NB4 (cell line): ENCODE results near the gene CELA2B.

Source experiments
- DNase-seq: peaks from one replicate; pipeline ENCODE4 v3.0.0; 2010; ENCODE audit warnings: low read depth
- H3K4me3 ChIP-seq: one replicate; pipeline ENCODE4 v1.5.1; 2011; ENCODE audit warnings: mild to moderate bottlenecking, low read depth, low read length, moderate library complexity
- CTCF ChIP-seq: IDR thresholded peaks from one replicate; pipeline ENCODE4 v1.5.1; 2012; ENCODE audit warnings: low read depth, low read length
- MAX ChIP-seq: IDR thresholded peaks from 2 replicates; pipeline ENCODE4 v1.6.1; 2011; ENCODE audit warnings: low read depth, low read length
- MYC ChIP-seq: IDR thresholded peaks from 2 replicates; pipeline ENCODE4 v1.6.1; 2011; ENCODE audit warnings: low read depth, low read length
- POLR2A ChIP-seq: IDR thresholded peaks from 2 replicates; pipeline ENCODE4 v1.6.1; 2011; ENCODE audit warnings: mild to moderate bottlenecking; ENCODE audit not compliant: insufficient read length; ENCODE audit errors: extremely low read depth

Gene CELA2B

GRCh38 chr1:15525050-15526020 is 49.4 kb downstream of the CELA2B start:
- TF ChIP-seq POLR2A (no peak), CTCF (no peak), MYC (no peak; the same call in 1 of the 2 replicates), MAX (no peak)
- peak overlapping the region; percentile 84 for H3K4me3 ChIP-seq
- DNase-seq: peak; percentile 96

- TF ChIP-seq MAX: no peak
- TF ChIP-seq MYC: no peak
- no peak for TF ChIP-seq CTCF
- TF ChIP-seq POLR2A: no peak
- peak overlapping the region; percentile 84 for H3K4me3 ChIP-seq
- no peak for DNase-seq
Observed at GRCh38 chr1:15526021-15526489, 50.2 kb downstream of the CELA2B start.

- TF ChIP-seq CTCF (no peak), MAX (peak; percentile 93), POLR2A (peak; percentile 42), MYC (no peak)
- peak within 1 kb of the TSS; percentile 84 for H3K4me3 ChIP-seq
- peak; percentile 99 for DNase-seq
Observed at GRCh38 chr1:15526490-15527339, 50.8 kb downstream of the CELA2B start, which contains the start of gene DNAJC16. TSS of gene DNAJC16 (plus strand) at chr1:15526848. CDS start at chr1:15529106, 2,258 bp downstream.

GRCh38 chr1:15531003-15531402 is 55.1 kb downstream of the CELA2B start:
- no peak for DNase-seq
- TF ChIP-seq CTCF: no peak
- TF ChIP-seq MAX: no peak
- TF ChIP-seq MYC: no peak
- no peak for TF ChIP-seq POLR2A
- H3K4me3 ChIP-seq: no peak overlapping the region

GRCh38 chr1:15531682-15532081 is 55.8 kb downstream of the CELA2B start:
- H3K4me3 ChIP-seq: no peak overlapping the region
- no peak for DNase-seq
- TF ChIP-seq MYC (no peak), MAX (no peak), POLR2A (no peak), CTCF (no peak)
